H9 (cell line): ENCODE data around the gene FAXDC2. TPM values are rescaled to one million over a fixed set of nuclear protein-coding genes. Genes with fewer than 3 reads are reported as not detected.

Experiments
- DNase-seq: peaks from one replicate; pipeline ENCODE4 v3.0.0-alpha.2; 2017
- H2AFZ ChIP-seq: one replicate; pipeline ENCODE4 v1.6.1; 2013; ENCODE audit warnings: mild to moderate bottlenecking, low read length, control low read depth, moderate library complexity
- H2AK5ac ChIP-seq: 2 replicates; pipeline ENCODE4 v1.6.1; 2013; ENCODE audit warnings: low read length, control low read depth, mixed read lengths; ENCODE audit not compliant: insufficient read length
- H2BK120ac ChIP-seq: one replicate; pipeline ENCODE4 v1.6.1; 2013; ENCODE audit warnings: low read depth, mild to moderate bottlenecking, low read length, control low read depth, inconsistent platforms; ENCODE audit not compliant: poor library complexity, severe bottlenecking
- H2BK12ac ChIP-seq: 2 replicates; pipeline ENCODE4 v1.6.1; 2013; ENCODE audit warnings: low read length, control low read depth, mixed read lengths, low read depth; ENCODE audit not compliant: insufficient read length
- H2BK15ac ChIP-seq: 2 replicates; pipeline ENCODE4 v1.6.1; 2013; ENCODE audit warnings: low read depth, low read length, control low read depth
- H2BK20ac ChIP-seq: one replicate; pipeline ENCODE4 v1.6.1; 2013; ENCODE audit warnings: low read depth, mild to moderate bottlenecking, low read length, control low read depth, inconsistent platforms; ENCODE audit not compliant: poor library complexity, severe bottlenecking
- H2BK5ac ChIP-seq: 2 replicates; pipeline ENCODE4 v1.6.1; 2013; ENCODE audit warnings: low read length, control low read depth, mixed read lengths; ENCODE audit not compliant: insufficient read length
- H3K14ac ChIP-seq: 2 replicates; pipeline ENCODE4 v1.6.1; 2013; ENCODE audit warnings: low read length, control low read depth; ENCODE audit not compliant: insufficient read depth
- H3K18ac ChIP-seq: 2 replicates; pipeline ENCODE4 v1.6.1; 2013; ENCODE audit warnings: low read depth, mild to moderate bottlenecking, mixed read lengths, low read length, control low read depth; ENCODE audit not compliant: insufficient read length
- H3K23ac ChIP-seq: 2 replicates; pipeline ENCODE4 v1.6.1; 2013; ENCODE audit warnings: low read length, control low read depth, mixed read lengths, low read depth; ENCODE audit not compliant: insufficient read length
- H3K23me2 ChIP-seq: 2 replicates; pipeline ENCODE4 v1.6.1; 2013; ENCODE audit warnings: low read depth, mild to moderate bottlenecking, mixed read lengths, low read length, control low read depth; ENCODE audit not compliant: insufficient read length, poor library complexity, severe bottlenecking
- H3K27ac ChIP-seq: 2 replicates; pipeline ENCODE4 v1.5.1; 2013; ENCODE audit warnings: low read length, control low read depth, mixed read lengths, low read depth; ENCODE audit not compliant: insufficient read length
- H3K27me3 ChIP-seq: 2 replicates; pipeline ENCODE4 v1.6.1; 2013; ENCODE audit warnings: low read length, control low read depth, inconsistent platforms; ENCODE audit not compliant: insufficient read depth
- H3K4ac ChIP-seq: 2 replicates; pipeline ENCODE4 v1.6.1; 2013; ENCODE audit warnings: low read depth, mild to moderate bottlenecking, control low read depth, inconsistent platforms, low read length, moderate library complexity
- H3K4me1 ChIP-seq: 2 replicates; pipeline ENCODE4 v1.6.1; 2013; ENCODE audit warnings: low read length, control low read depth, inconsistent platforms; ENCODE audit not compliant: insufficient read depth
- H3K4me2 ChIP-seq: 2 replicates; pipeline ENCODE4 v1.6.1; 2013; ENCODE audit warnings: low read length, control low read depth, mixed read lengths; ENCODE audit not compliant: insufficient read length, insufficient read depth
- H3K56ac ChIP-seq: 2 replicates; pipeline ENCODE4 v1.6.1; 2013; ENCODE audit warnings: low read depth, mild to moderate bottlenecking, mixed read lengths, low read length, control low read depth; ENCODE audit not compliant: insufficient read length
- H3K79me1 ChIP-seq: 2 replicates; pipeline ENCODE4 v1.6.1; 2013; ENCODE audit warnings: low read depth, mild to moderate bottlenecking, moderate library complexity, low read length, control low read depth, inconsistent platforms; ENCODE audit not compliant: insufficient read depth, poor library complexity, severe bottlenecking
- H3K79me2 ChIP-seq: 2 replicates; pipeline ENCODE4 v1.6.1; 2013; ENCODE audit warnings: low read length, control low read depth, inconsistent platforms; ENCODE audit not compliant: insufficient read depth
- H3K9ac ChIP-seq: 2 replicates; pipeline ENCODE4 v1.6.1; 2013; ENCODE audit warnings: low read length, control low read depth, mixed read lengths; ENCODE audit not compliant: insufficient read length; ENCODE audit errors: extremely low read depth
- H3K9me3 ChIP-seq: one replicate; pipeline ENCODE4 v1.6.1; 2013; ENCODE audit warnings: low read depth, low read length, inconsistent platforms; ENCODE audit not compliant: control insufficient read depth
- H3T11ph ChIP-seq: one replicate; pipeline ENCODE4 v1.6.1; 2013; ENCODE audit warnings: mild to moderate bottlenecking, low read length, control low read depth, inconsistent platforms
- H4K20me1 ChIP-seq: one replicate; pipeline ENCODE4 v1.6.1; 2013; ENCODE audit not compliant: control insufficient read depth, insufficient read length, insufficient read depth
- H4K5ac ChIP-seq: 2 replicates; pipeline ENCODE4 v1.6.1; 2013; ENCODE audit warnings: low read depth, mild to moderate bottlenecking, mixed read lengths, low read length, control low read depth; ENCODE audit not compliant: insufficient read length
- H4K8ac ChIP-seq: replicated peaks from 2 replicates; pipeline ENCODE4 v1.6.1; 2013; ENCODE audit warnings: low read length, control low read depth, mixed read lengths, low read depth; ENCODE audit not compliant: insufficient read length
- H4K91ac ChIP-seq: 2 replicates; pipeline ENCODE4 v1.6.1; 2013; ENCODE audit warnings: low read depth, mild to moderate bottlenecking, moderate library complexity, mixed read lengths, low read length, control low read depth; ENCODE audit not compliant: insufficient read length
- H3K27ac Mint-ChIP-seq, 3 experiments: 2 replicates in 2 of 3; 3 replicates in 1 of 3; pipeline ENCODE4 v1.8.0; 2020 to 2021; ENCODE audit warnings: mixed read lengths in 3 of 3, mild to moderate bottlenecking in 1 of 3, moderate library complexity in 1 of 3
- H3K27me3 Mint-ChIP-seq: 2 replicates; pipeline ENCODE4 v1.8.0; 2021; ENCODE audit warnings: low read depth, mild to moderate bottlenecking, moderate library complexity, mixed read lengths
- H3K36me3 Mint-ChIP-seq, 3 experiments: 2 replicates in 2 of 3; 3 replicates in 1 of 3; pipeline ENCODE4 v1.8.0; 2020 to 2021; ENCODE audit warnings: low read depth in 3 of 3, mixed read lengths in 3 of 3; ENCODE audit not compliant: insufficient read depth in 1 of 3
- H3K4me1 Mint-ChIP-seq, 2 experiments: 2 replicates each; pipeline ENCODE4 v1.8.0; 2020; ENCODE audit warnings: mixed read lengths in 2 of 2
- H3K4me3 Mint-ChIP-seq, 2 experiments: 2 replicates in 1 of 2; 3 replicates in 1 of 2; pipeline ENCODE4 v1.8.0; 2020 to 2021; ENCODE audit warnings: mild to moderate bottlenecking in 2 of 2, mixed read lengths in 2 of 2, moderate library complexity in 1 of 2
- H3K9me3 Mint-ChIP-seq, 2 experiments: 2 replicates in 1 of 2; 3 replicates in 1 of 2; pipeline ENCODE4 v1.8.0; 2020; ENCODE audit warnings: mild to moderate bottlenecking in 2 of 2, mixed read lengths in 2 of 2, moderate library complexity in 1 of 2
- CTCF ChIP-seq: fragments of 200-600 bp; sonication (generic); conservative IDR thresholded peaks from 3 replicates; pipeline ENCODE4 v1.8.0; 2021; ENCODE audit warnings: antibody characterized with exemption, mild to moderate bottlenecking
- WGBS: extraction: QIAGEN DNeasy Blood & Tissue Kit; methylation state at CpG from one replicate; pipeline ENCODE4 v1.1.7; 2013; ENCODE audit warnings: missing lambda C conversion rate, low lambda C conversion rate, mixed read lengths; ENCODE audit not compliant: insufficient read length; ENCODE audit errors: extremely low coverage; 5-methylcytosine and 5-hydroxymethylcytosine counted together
- total RNA-seq: library from RNA; stranded (reverse); gene quantifications from 2 replicates; pipeline ENCODE4 v1.2.1, GENCODE V29; 2021

The FAXDC2 gene
- total RNA-seq, 1 experiment from 2014 or later, result 3.0 TPM

- no peak for TF ChIP-seq CTCF
- H3K79me2 ChIP-seq, result peaks cover 85% of the 10 kb centered on the region
- no peak overlapping the region for H2AFZ ChIP-seq
- Mint-ChIP-seq H3K27me3 (no peaks in the 10 kb centered on the region), H3K9me3 (no peaks in the 10 kb centered on the region), H3K27ac (peak overlapping the region; percentile 56 to 77 (median 62); a peak in 5 of 7 replicates), H3K36me3 (peaks cover 0 to 10% (median 4%) of the 10 kb centered on the region in 3 experiments; a peak in 5 of 7 replicates), H3K4me3 (no peak overlapping the region), H3K4me1 (peaks cover 60 to 70% of the 10 kb centered on the region in 2 experiments)
- H3K56ac ChIP-seq, result no peak overlapping the region
- no peak overlapping the region for H2BK20ac ChIP-seq
- H3K27ac ChIP-seq, result no peak overlapping the region
- H3K4me1 ChIP-seq, result peaks cover 17% of the 10 kb centered on the region
- H2BK120ac ChIP-seq, result no peak overlapping the region
- H3K4me2 ChIP-seq, result no peak overlapping the region
- no peak overlapping the region for H3T11ph ChIP-seq
- H3K79me1 ChIP-seq, result peaks cover 2% of the 10 kb centered on the region
- DNase-seq, result no peak
- H3K9ac ChIP-seq, result no peak overlapping the region
- no peak overlapping the region for H3K18ac ChIP-seq
- H3K23ac ChIP-seq, result no peak overlapping the region
- no peak overlapping the region for H4K91ac ChIP-seq
- no peak overlapping the region for H3K14ac ChIP-seq
- H4K5ac ChIP-seq, result no peak overlapping the region
- H3K4ac ChIP-seq, result no peak overlapping the region
- no peak overlapping the region for H2BK5ac ChIP-seq
- no peak overlapping the region for H2AK5ac ChIP-seq
- H4K20me1 ChIP-seq, result no peaks in the 10 kb centered on the region
- no peak overlapping the region for H4K8ac ChIP-seq
- no peak overlapping the region for H2BK12ac ChIP-seq
- H3K23me2 ChIP-seq, result no peaks in the 10 kb centered on the region
- H3K27me3 ChIP-seq, result no peaks in the 10 kb centered on the region
- no CpG with 5 or more reads among the region's 1 CpG for WGBS
- no peak overlapping the region for H2BK15ac ChIP-seq
- H3K9me3 ChIP-seq, result no peaks in the 10 kb centered on the region
Observed at GRCh38 chr5:154776167-154776566, 74.2 kb downstream of the FAXDC2 start.
